WERI-Rb-1 (cell line): ENCODE measurements around the gene IRX2.
A peak's percentile ranks its signal among the peaks of the same experiment; 100 is the strongest.

ENCODE experiments used
- DNase-seq: peaks from one replicate; pipeline ENCODE4 v3.0.0-alpha.2; 2020
- H3K27ac ChIP-seq: fragments of 250-450 bp; sonication (Bioruptor Pico); 2 replicates; pipeline ENCODE4 v1.5.1; 2020; ENCODE audit warnings: mild to moderate bottlenecking, moderate library complexity
- H3K27me3 ChIP-seq: fragments of 250-450 bp; sonication (Bioruptor Pico); 2 replicates; pipeline ENCODE4 v1.5.1; 2021; ENCODE audit warnings: mild to moderate bottlenecking, low read depth, moderate library complexity; ENCODE audit not compliant: insufficient read depth, severe bottlenecking
- H3K36me3 ChIP-seq: fragments of 250-450 bp; sonication (Bioruptor Pico); 2 replicates; pipeline ENCODE4 v1.5.1; 2020; ENCODE audit warnings: mild to moderate bottlenecking, moderate library complexity
- H3K4me3 ChIP-seq: 2 replicates; pipeline ENCODE4 v1.5.1; 2011; ENCODE audit warnings: low read depth, mild to moderate bottlenecking, control low read depth, low read length
- H3K9me3 ChIP-seq: fragments of 250-450 bp; sonication (Bioruptor Pico); 2 replicates; pipeline ENCODE4 v1.5.1; 2021; ENCODE audit warnings: mild to moderate bottlenecking, moderate library complexity; ENCODE audit not compliant: severe bottlenecking
- TF ChIP-seq, protein P1 (sequence below): IDR thresholded peaks from 2 replicates; pipeline ENCODE4 v1.5.1; 2011; ENCODE audit warnings: low read depth, mild to moderate bottlenecking, control low read depth, inconsistent platforms, low read length

Gene IRX2

GRCh38 chr5:2721385-2722138 is 29.9 kb downstream of the IRX2 start:
- TF ChIP-seq, protein P1, sequence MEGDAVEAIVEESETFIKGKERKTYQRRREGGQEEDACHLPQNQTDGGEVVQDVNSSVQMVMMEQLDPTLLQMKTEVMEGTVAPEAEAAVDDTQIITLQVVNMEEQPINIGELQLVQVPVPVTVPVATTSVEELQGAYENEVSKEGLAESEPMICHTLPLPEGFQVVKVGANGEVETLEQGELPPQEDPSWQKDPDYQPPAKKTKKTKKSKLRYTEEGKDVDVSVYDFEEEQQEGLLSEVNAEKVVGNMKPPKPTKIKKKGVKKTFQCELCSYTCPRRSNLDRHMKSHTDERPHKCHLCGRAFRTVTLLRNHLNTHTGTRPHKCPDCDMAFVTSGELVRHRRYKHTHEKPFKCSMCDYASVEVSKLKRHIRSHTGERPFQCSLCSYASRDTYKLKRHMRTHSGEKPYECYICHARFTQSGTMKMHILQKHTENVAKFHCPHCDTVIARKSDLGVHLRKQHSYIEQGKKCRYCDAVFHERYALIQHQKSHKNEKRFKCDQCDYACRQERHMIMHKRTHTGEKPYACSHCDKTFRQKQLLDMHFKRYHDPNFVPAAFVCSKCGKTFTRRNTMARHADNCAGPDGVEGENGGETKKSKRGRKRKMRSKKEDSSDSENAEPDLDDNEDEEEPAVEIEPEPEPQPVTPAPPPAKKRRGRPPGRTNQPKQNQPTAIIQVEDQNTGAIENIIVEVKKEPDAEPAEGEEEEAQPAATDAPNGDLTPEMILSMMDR, result no peak
- peaks cover 2% of the 10 kb centered on the region for H3K27me3 ChIP-seq
- no peaks in the 10 kb centered on the region for H3K9me3 ChIP-seq
- DNase-seq, result peak; percentile 4
- no peak overlapping the region for H3K27ac ChIP-seq
- no peaks in the 10 kb centered on the region for H3K36me3 ChIP-seq
- no peak overlapping the region for H3K4me3 ChIP-seq

DNA sequence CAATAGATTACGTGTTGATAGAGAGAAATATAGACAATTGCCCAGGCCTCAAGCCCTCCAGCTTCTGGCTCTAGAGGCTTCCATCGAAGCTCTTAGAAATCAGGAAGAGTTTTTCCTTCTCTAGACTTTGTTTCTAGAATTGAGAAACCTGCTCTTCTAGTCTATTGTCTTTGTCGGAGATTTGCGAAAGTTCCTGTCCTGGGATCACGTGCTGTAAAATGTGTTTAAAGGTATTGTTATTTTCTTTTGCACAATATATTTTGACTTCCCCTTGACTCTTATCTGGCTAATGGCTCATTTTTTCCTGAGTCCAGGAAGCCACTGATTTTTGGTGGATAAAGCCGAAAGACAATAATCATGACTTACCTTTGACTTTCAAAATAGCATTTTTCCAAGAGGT is 32.1 kb downstream of the IRX2 start:
- no peak overlapping the region for H3K4me3 ChIP-seq
- peaks cover 2% of the 10 kb centered on the region for H3K27me3 ChIP-seq
- no peaks in the 10 kb centered on the region for H3K9me3 ChIP-seq
- no peak overlapping the region for H3K27ac ChIP-seq
- TF ChIP-seq, protein P1, result no peak
- no peak for DNase-seq
- H3K36me3 ChIP-seq, result no peaks in the 10 kb centered on the region

GRCh38 chr5:2718115-2718514 is 33.4 kb downstream of the IRX2 start:
- Histone ChIP-seq H3K27ac (no peak overlapping the region), H3K4me3 (no peak overlapping the region), H3K27me3 (peaks cover 2% of the 10 kb centered on the region), H3K9me3 (no peaks in the 10 kb centered on the region), H3K36me3 (no peaks in the 10 kb centered on the region)
- TF ChIP-seq, protein P1, result no peak
- no peak for DNase-seq

DNA sequence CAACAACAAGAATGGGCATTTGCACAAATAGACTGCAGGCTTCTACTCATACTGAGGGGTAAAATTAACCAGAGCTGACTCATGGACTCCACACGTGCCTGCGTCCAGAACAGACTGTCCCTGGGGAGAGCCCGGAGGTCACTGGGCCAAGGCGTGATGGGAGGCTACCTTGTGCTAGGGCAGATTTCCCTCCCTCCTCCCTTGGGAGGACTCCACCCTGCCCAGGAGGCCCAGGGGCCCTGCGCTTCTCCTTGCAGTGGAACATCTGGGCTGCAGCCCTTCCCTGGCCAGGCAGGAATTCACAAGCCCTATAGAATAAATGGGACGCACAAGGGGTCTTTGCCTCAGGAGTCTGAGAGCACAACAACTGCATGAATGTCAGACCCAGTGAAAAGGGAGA is 35.6 kb downstream of the IRX2 start:
- no peaks in the 10 kb centered on the region for H3K36me3 ChIP-seq
- H3K27me3 ChIP-seq, result peaks cover under 1% of the 10 kb centered on the region
- TF ChIP-seq, protein P1, result no peak
- no peaks in the 10 kb centered on the region for H3K9me3 ChIP-seq
- no peak overlapping the region for H3K4me3 ChIP-seq
- H3K27ac ChIP-seq, result no peak overlapping the region
- no peak for DNase-seq

GRCh38 chr5:2714805-2715204 is 36.7 kb downstream of the IRX2 start:
- no peaks in the 10 kb centered on the region for H3K36me3 ChIP-seq
- H3K9me3 ChIP-seq, result no peaks in the 10 kb centered on the region
- H3K27me3 ChIP-seq, result no peaks in the 10 kb centered on the region
- TF ChIP-seq, protein P1, result no peak
- no peak overlapping the region for H3K4me3 ChIP-seq
- no peak overlapping the region for H3K27ac ChIP-seq
- no peak for DNase-seq

- H3K27ac ChIP-seq, result no peak overlapping the region
- no peak for DNase-seq
- TF ChIP-seq, protein P1, result no peak
- H3K9me3 ChIP-seq, result no peaks in the 10 kb centered on the region
- no peak overlapping the region for H3K4me3 ChIP-seq
- H3K27me3 ChIP-seq, result no peaks in the 10 kb centered on the region
- H3K36me3 ChIP-seq, result no peaks in the 10 kb centered on the region
Measured at GRCh38 chr5:2714026-2714425, 37.5 kb downstream of the IRX2 start.
